ENCODE results near the gene NCOA3. TPM values are rescaled to one million over a fixed set of nuclear protein-coding genes. Genes with fewer than 3 reads are reported as not detected.

NCOA3 gene
- total RNA-seq, 1 experiment from 2014 or later = 96.7 TPM

DNA sequence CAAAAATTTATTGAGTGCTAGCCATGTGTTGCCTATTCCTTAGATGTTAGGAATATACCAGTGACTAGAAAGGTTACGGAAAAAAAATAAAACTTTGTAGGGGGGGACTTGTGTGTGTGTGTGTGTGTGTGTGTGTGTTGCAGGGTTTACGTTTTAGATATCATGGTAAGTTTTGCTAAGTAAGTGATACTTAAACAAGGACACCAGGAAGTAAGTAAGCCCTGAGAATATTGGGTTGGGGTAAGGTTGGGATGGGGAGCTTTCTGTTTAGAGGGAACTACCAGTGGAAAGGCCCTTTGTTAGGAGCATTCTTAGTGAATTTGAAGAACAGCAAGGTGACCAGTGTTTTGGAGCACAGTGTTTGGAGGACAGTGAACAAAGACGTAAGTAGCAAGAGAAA, 30.3 kb downstream of the NCOA3 start:
- peaks cover 2% of the 10 kb centered on the region for H3K9me3 ChIP-seq
- Mint-ChIP-seq H3K27ac (ENCODE audit: unreplicated experiment) (no peak overlapping the region), H3K4me3 (ENCODE audit: unreplicated experiment) (no peak overlapping the region), H3K36me3 (ENCODE audit: insufficient read depth, unreplicated experiment) (peaks cover 36% of the 10 kb centered on the region), H3K27me3 (ENCODE audit: insufficient read depth, unreplicated experiment) (no peaks in the 10 kb centered on the region), H3K9me3 (ENCODE audit: unreplicated experiment) (peaks cover 12% of the 10 kb centered on the region), H3K4me1 (ENCODE audit: low read depth, unreplicated experiment) (peaks cover 16% of the 10 kb centered on the region)
- BruUV-seq (replicated peaks) = no TSS peak
- peaks cover 4% of the 10 kb centered on the region for H3K36me3 ChIP-seq (ENCODE audit: control insufficient read depth, insufficient read depth, low read length)
- H3K4me1 ChIP-seq = no peaks in the 10 kb centered on the region
- ChIA-PET CTCF (no interaction called here), POLR2A (no interaction called here)
- intact Hi-C loops (cut with micrococcal nuclease; ENCODE audit: unreplicated experiment) = no loop called here
- no peak for DNase-seq
- H3K27me3 ChIP-seq (replicated peaks; ENCODE audit: control insufficient read depth, insufficient read depth, low read length) = no peaks in the 10 kb centered on the region
- TF ChIP-seq, protein P1, sequence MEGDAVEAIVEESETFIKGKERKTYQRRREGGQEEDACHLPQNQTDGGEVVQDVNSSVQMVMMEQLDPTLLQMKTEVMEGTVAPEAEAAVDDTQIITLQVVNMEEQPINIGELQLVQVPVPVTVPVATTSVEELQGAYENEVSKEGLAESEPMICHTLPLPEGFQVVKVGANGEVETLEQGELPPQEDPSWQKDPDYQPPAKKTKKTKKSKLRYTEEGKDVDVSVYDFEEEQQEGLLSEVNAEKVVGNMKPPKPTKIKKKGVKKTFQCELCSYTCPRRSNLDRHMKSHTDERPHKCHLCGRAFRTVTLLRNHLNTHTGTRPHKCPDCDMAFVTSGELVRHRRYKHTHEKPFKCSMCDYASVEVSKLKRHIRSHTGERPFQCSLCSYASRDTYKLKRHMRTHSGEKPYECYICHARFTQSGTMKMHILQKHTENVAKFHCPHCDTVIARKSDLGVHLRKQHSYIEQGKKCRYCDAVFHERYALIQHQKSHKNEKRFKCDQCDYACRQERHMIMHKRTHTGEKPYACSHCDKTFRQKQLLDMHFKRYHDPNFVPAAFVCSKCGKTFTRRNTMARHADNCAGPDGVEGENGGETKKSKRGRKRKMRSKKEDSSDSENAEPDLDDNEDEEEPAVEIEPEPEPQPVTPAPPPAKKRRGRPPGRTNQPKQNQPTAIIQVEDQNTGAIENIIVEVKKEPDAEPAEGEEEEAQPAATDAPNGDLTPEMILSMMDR (IDR thresholded peaks at IDR 0.05; ENCODE audit: insufficient read depth in 1 of 2, low read depth in 1 of 2, low read length in 1 of 2, severe bottlenecking in 1 of 2, unreplicated experiment in 1 of 2) = no peak
- H3K4me3 ChIP-seq (ENCODE audit: low read depth, low read length) = no peak overlapping the region

DNA sequence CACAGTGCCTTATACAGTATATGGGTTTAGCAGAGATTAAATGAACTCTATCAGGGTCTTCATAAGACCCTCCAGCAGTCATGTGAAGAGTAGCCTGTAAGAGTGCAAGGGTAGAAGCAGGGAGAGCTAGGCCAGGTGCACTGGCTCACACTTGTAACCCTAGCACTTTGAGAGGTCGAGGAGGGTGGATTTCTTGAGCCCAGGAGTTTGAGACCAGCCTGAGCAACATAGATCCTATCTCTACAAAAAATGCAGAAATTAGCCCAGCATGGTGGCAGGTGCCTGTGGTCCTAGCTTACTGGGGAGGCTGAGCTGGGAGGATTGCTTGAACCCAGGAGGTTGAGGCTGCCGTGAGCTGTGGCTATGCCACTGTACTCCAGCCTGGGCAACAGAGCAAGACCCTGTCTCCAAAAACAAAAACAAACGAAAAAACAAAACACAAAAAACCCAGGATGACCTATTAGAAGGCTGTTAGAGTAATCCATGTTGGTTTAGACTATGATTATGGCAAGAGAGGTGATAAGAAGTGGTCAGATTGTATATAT, 31.9 kb downstream of the NCOA3 start:
- H3K36me3 ChIP-seq (ENCODE audit: control insufficient read depth, insufficient read depth, low read length) = peaks cover 4% of the 10 kb centered on the region
- POLR2A ChIA-PET = interaction anchor here (0.6 to 1.0 kb wide), 2 partner anchors 30 to 1287 kb away, joined by 4 to 13 read pairs; no protein-coding TSS in a partner anchor
- no TSS peak for BruUV-seq (replicated peaks)
- H3K27me3 Mint-ChIP-seq (ENCODE audit: insufficient read depth, unreplicated experiment) = no peaks in the 10 kb centered on the region
- no peaks in the 10 kb centered on the region for H3K4me1 ChIP-seq
- no peaks in the 10 kb centered on the region for H3K9me3 Mint-ChIP-seq (ENCODE audit: unreplicated experiment)
- H3K27me3 ChIP-seq (replicated peaks; ENCODE audit: control insufficient read depth, insufficient read depth, low read length) = no peaks in the 10 kb centered on the region
- no peak overlapping the region for H3K4me3 Mint-ChIP-seq (ENCODE audit: unreplicated experiment)
- H3K4me3 ChIP-seq (ENCODE audit: low read depth, low read length) = no peak overlapping the region
- H3K9me3 ChIP-seq = no peaks in the 10 kb centered on the region
- DNase-seq = no peak
- TF ChIP-seq, protein P1 (IDR thresholded peaks at IDR 0.05; ENCODE audit: insufficient read depth in 1 of 2, low read depth in 1 of 2, low read length in 1 of 2, severe bottlenecking in 1 of 2, unreplicated experiment in 1 of 2) = no peak
- CTCF ChIA-PET = interaction anchor here (0.5 to 0.7 kb wide), 2 partner anchors 20 to 539 kb away, joined by 3 to 8 read pairs; no protein-coding TSS in a partner anchor
- peaks cover 33% of the 10 kb centered on the region for H3K36me3 Mint-ChIP-seq (ENCODE audit: insufficient read depth, unreplicated experiment)
- intact Hi-C loops (cut with micrococcal nuclease; ENCODE audit: unreplicated experiment) = no loop called here
- peaks cover 10% of the 10 kb centered on the region for H3K4me1 Mint-ChIP-seq (ENCODE audit: low read depth, unreplicated experiment)
- H3K27ac Mint-ChIP-seq (ENCODE audit: unreplicated experiment) = no peak overlapping the region

DNA sequence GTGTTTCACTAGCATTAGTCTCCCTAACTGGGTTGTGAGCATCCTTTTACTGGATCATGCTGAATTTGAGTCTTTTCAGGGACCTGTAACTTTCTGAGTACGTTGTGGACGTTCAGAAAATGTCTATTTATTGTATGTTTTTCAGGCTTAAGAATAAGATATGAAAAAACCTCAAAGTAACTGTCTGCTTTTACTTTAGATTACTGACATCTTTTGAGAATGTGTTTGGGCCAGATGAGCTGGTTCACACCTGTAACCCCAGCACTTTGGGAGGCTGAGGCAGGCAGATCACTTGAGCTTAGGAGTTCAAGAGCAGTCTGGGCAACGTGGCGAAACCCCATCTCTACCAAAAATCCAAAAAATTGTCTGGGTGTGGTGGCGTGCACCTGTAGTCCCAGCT, 32.7 kb downstream of the NCOA3 start:
- peaks cover 13% of the 10 kb centered on the region for H3K4me1 Mint-ChIP-seq (ENCODE audit: low read depth, unreplicated experiment)
- peaks cover 33% of the 10 kb centered on the region for H3K36me3 Mint-ChIP-seq (ENCODE audit: insufficient read depth, unreplicated experiment)
- Histone ChIP-seq H3K4me3 (ENCODE audit: low read depth, low read length) (no peak overlapping the region), H3K27me3 (replicated peaks; ENCODE audit: control insufficient read depth, insufficient read depth, low read length) (no peaks in the 10 kb centered on the region), H3K4me1 (peaks cover 7% of the 10 kb centered on the region), H3K36me3 (ENCODE audit: control insufficient read depth, insufficient read depth, low read length) (peaks cover 4% of the 10 kb centered on the region), H3K9me3 (no peaks in the 10 kb centered on the region)
- no peak overlapping the region for H3K4me3 Mint-ChIP-seq (ENCODE audit: unreplicated experiment)
- no peaks in the 10 kb centered on the region for H3K9me3 Mint-ChIP-seq (ENCODE audit: unreplicated experiment)
- ChIA-PET CTCF (interaction anchor here (1.0 to 1.6 kb wide), 4 partner anchors 11 to 62 kb away, joined by 3 to 8 read pairs (median 5); no protein-coding TSS in a partner anchor), POLR2A (no interaction called here)
- DNase-seq = no peak
- no TSS peak for BruUV-seq (replicated peaks)
- intact Hi-C loops (cut with micrococcal nuclease; ENCODE audit: unreplicated experiment) = no loop called here
- no peak overlapping the region for H3K27ac Mint-ChIP-seq (ENCODE audit: unreplicated experiment)
- no peaks in the 10 kb centered on the region for H3K27me3 Mint-ChIP-seq (ENCODE audit: insufficient read depth, unreplicated experiment)
- TF ChIP-seq, protein P1 (IDR thresholded peaks at IDR 0.05; ENCODE audit: insufficient read depth in 1 of 2, low read depth in 1 of 2, low read length in 1 of 2, severe bottlenecking in 1 of 2, unreplicated experiment in 1 of 2) = no peak
